Activated T-cell treated with anti-CD3 and anti-CD28 coated beads for 24 hours (primary cell): ENCODE data around the gene WBP1.
"Not testable (repeated sequence)": the region's sequence is repeated elsewhere in the genome, so short reads cannot be mapped to it uniquely, and the experiment has no call there.

Source experiments
- DNase-seq: peaks from one replicate; pipeline ENCODE4 v3.0.0-alpha.2; 2020; ENCODE audit warnings: low read depth

Gene WBP1

GRCh38 chr2:74454654-74455511, 3.4 kb upstream of the WBP1 start, which contains the start of gene INO80B:
Gene INO80B (plus strand): TSS chr2:74455087. CDS start chr2:74455117, 30 bp downstream.
- DNase-seq = peak; percentile 98

GRCh38 chr2:74457129-74457548, 1.1 kb upstream of the WBP1 start:
- no peak for DNase-seq

- peak; percentile 69 for DNase-seq
These were observed 598 bp upstream of the WBP1 start for GRCh38 chr2:74457549-74458131.

GRCh38 chr2:74458938-74459363, 713 bp downstream of the WBP1 start:
- DNase-seq = no peak

- not testable (repeated sequence) for DNase-seq
These were observed 1.4 kb downstream of the WBP1 start for GRCh38 chr2:74459503-74460118.

GRCh38 chr2:74460187-74460586, 1.9 kb downstream of the WBP1 start:
- DNase-seq = not testable (repeated sequence)

GRCh38 chr2:74461187-74462053, 3.2 kb downstream of the WBP1 start:
- no peak for DNase-seq

- no peak for DNase-seq
These were observed 4.0 kb downstream of the WBP1 start for GRCh38 chr2:74462054-74462785.

GRCh38 chr2:74462786-74463105, 4.5 kb downstream of the WBP1 start:
- no peak for DNase-seq

GRCh38 chr2:74464406-74464805, 6.2 kb downstream of the WBP1 start:
- DNase-seq = no peak

- not testable (repeated sequence) for DNase-seq
These were observed 12.5 kb downstream of the WBP1 start for GRCh38 chr2:74470742-74471141.

GRCh38 chr2:74471332-74472065, 13.3 kb downstream of the WBP1 start:
- no peak for DNase-seq

- peak; percentile 94 for DNase-seq
These were observed 14.1 kb downstream of the WBP1 start, which contains the start of gene MRPL53 for GRCh38 chr2:74472086-74472944. Gene MRPL53 (minus strand): TSS chr2:74472680. CDS start chr2:74472660, 20 bp downstream.

- no peak for DNase-seq
These were observed 14.7 kb downstream of the WBP1 start for GRCh38 chr2:74472945-74473258.

- DNase-seq = no peak
These were observed 16.2 kb downstream of the WBP1 start for GRCh38 chr2:74474481-74474880.

GRCh38 chr2:74474899-74475298, 16.7 kb downstream of the WBP1 start:
- no peak for DNase-seq

GRCh38 chr2:74481431-74481830, 23.2 kb downstream of the WBP1 start:
- no peak for DNase-seq

GRCh38 chr2:74481961-74482800, 23.9 kb downstream of the WBP1 start:
- peak; percentile 41 for DNase-seq
